Stimulated activated CD4-positive, alpha-beta T cell treated with anti-CD3 and anti-CD28 coated beads, Interleukin-2, amount 100 ng/mL, for 24 hours (primary cell): ENCODE results near the gene WBP1.
A peak's percentile ranks its signal among the peaks of the same experiment; 100 is the strongest.
"Not testable (repeated sequence)": the region's sequence is repeated elsewhere in the genome, so short reads cannot be mapped to it uniquely, and the experiment has no call there.

Experiments used
- DNase-seq, 2 donors: peaks; one replicate each; pipeline ENCODE4 v3.0.0-alpha.2; 2020

WBP1 gene

GRCh38 chr2:74483675-74484164 is 25.5 kb downstream of the WBP1 start:
- not testable (repeated sequence) for DNase-seq

- DNase-seq = no peak
These were observed 27.9 kb downstream of the WBP1 start for GRCh38 chr2:74486141-74486540.

- no peak for DNase-seq
These were observed 30.6 kb downstream of the WBP1 start for GRCh38 chr2:74488643-74489481.

GRCh38 chr2:74489906-74490305 is 31.7 kb downstream of the WBP1 start:
- DNase-seq = no peak

- DNase-seq = no peak
These were observed 33.7 kb downstream of the WBP1 start for GRCh38 chr2:74491648-74492544.

GRCh38 chr2:74493546-74493945 is 35.3 kb downstream of the WBP1 start:
- no peak for DNase-seq

GRCh38 chr2:74495440-74495839 is 37.2 kb downstream of the WBP1 start:
- DNase-seq = no peak

- DNase-seq = no peak
These were observed 38.9 kb downstream of the WBP1 start for GRCh38 chr2:74496997-74497776.

- DNase-seq = peak in 1 of 2 donors; percentile 57
These were observed 39.7 kb downstream of the WBP1 start for GRCh38 chr2:74497777-74498499.

- peak in 1 of 2 donors; percentile 40 for DNase-seq
These were observed 40.4 kb downstream of the WBP1 start for GRCh38 chr2:74498500-74499266.

- peak in 1 of 2 donors; percentile 63 for DNase-seq
These were observed 41.2 kb downstream of the WBP1 start, which contains the start of gene LBX2 for GRCh38 chr2:74499267-74499939. Gene LBX2, minus strand, starts transcription at chr2:74499603. Its CDS starts 66 bp downstream, at chr2:74499537.

GRCh38 chr2:74499940-74500577 is 41.8 kb downstream of the WBP1 start:
- no peak for DNase-seq

- DNase-seq = no peak
These were observed 42.3 kb downstream of the WBP1 start for GRCh38 chr2:74500578-74500946.

- no peak for DNase-seq
These were observed 43.3 kb downstream of the WBP1 start for GRCh38 chr2:74501335-74502071.

GRCh38 chr2:74502147-74502719 is 44.0 kb downstream of the WBP1 start:
- no peak for DNase-seq

GRCh38 chr2:74502720-74503505 is 44.7 kb downstream of the WBP1 start:
- peak in 1 of 2 donors; percentile 67 for DNase-seq

- no peak for DNase-seq
These were observed 45.6 kb downstream of the WBP1 start for GRCh38 chr2:74503506-74504475.
